GM12878 (cell line): ENCODE data around the gene PDZRN3.

Source experiments
- ASH2L ChIP-seq: fragments of 300-600, 200-600 bp; sonication (generic); IDR thresholded peaks from 2 replicates; pipeline ENCODE4 v1.6.1; 2017; ENCODE audit warnings: low read depth, mild to moderate bottlenecking, borderline replicate concordance
- BCL3 ChIP-seq: IDR thresholded peaks from 2 replicates; pipeline ENCODE4 v1.6.1; 2011; ENCODE audit warnings: borderline replicate concordance, low read depth, mild to moderate bottlenecking, moderate library complexity, low read length; ENCODE audit not compliant: insufficient read depth, poor library complexity, severe bottlenecking
- ELK1 ChIP-seq: IDR thresholded peaks from 2 replicates; pipeline ENCODE4 v1.6.1; 2012; ENCODE audit warnings: low read depth, low read length, improper control_type of control experiment
- GATAD2B ChIP-seq: fragments of 450-650 bp; conservative IDR thresholded peaks from 2 replicates; pipeline ENCODE4 v1.6.1; 2017; ENCODE audit warnings: low read depth, mild to moderate bottlenecking, moderate library complexity
- MTA3 ChIP-seq: IDR thresholded peaks from 2 replicates; pipeline ENCODE4 v1.6.1; 2012; ENCODE audit warnings: low read length, inconsistent platforms, borderline replicate concordance
- NR2C2 ChIP-seq: IDR thresholded peaks from 2 replicates; pipeline ENCODE4 v1.6.1; 2011; ENCODE audit warnings: borderline replicate concordance, low read depth; ENCODE audit not compliant: control insufficient read depth, insufficient read length
- ZNF274 ChIP-seq: IDR thresholded peaks from one replicate; pipeline ENCODE4 v1.8.0; 2011; ENCODE audit not compliant: insufficient read length, insufficient read depth

GRCh38 chr3:73459711-73460110, 165.0 kb downstream of the PDZRN3 start:
- TF ChIP-seq ELK1, result no peak
- no peak for TF ChIP-seq GATAD2B
- no peak for TF ChIP-seq MTA3
- TF ChIP-seq ZNF274, result no peak
- TF ChIP-seq BCL3, result no peak
- no peak for TF ChIP-seq NR2C2
- TF ChIP-seq ASH2L, result no peak
